ENCODE data around the gene LAMB2. TPM values are rescaled to one million over a fixed set of nuclear protein-coding genes. Genes with fewer than 3 reads are reported as not detected.

LAMB2 gene
- total RNA-seq, 2 experiments from 2014 or later = 0.44 TPM; not detected in 1

DNA sequence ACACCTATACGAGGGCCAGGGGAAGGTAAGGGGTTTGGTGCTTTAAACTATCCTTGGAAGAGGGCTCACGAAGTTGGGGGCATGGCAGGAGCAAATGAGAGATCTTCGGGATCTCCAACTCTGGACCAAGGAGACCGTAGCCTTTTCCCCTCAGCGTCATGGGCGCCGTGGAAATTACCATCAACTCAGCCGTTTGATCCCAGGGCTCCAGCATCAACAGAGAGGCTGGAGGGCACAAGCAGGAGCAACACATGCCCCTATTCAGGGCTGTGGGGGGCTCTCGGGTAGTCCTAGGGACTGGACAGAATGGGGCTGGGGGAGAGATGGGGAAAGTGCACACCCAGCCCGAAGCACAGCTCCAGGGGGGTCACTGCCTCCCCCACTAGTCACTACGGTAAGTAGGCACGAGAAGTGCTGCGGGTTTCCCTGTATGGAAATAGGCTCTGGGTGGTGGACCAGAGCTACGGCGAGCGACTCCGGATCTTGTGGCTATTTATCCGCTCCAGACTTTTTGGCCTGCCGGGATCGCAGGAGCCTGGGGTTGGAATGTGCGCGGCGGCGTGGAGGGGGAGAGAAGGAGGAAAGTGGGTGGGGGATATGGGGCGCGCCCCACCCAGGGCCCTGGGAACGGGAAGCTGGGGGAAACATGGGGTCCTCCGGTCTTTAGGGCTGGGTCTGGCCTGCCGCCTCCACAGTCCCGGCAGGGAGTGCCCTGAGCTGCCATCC, 539 bp upstream of the LAMB2 start:
- intact Hi-C loops (cut with micrococcal nuclease; ENCODE audit: unreplicated experiment) = no loop called here
- Histone ChIP-seq H3K4me3 (ENCODE audit: low read depth, low read length, poor library complexity, severe bottlenecking) (no peak overlapping the region), H3K27ac (ENCODE audit: low read depth, low read length, poor library complexity, severe bottlenecking) (no peak overlapping the region), H3K9me2 (ENCODE audit: insufficient read depth, low read length) (no peaks in the 10 kb centered on the region), H3K4me2 (ENCODE audit: low read length) (no peak overlapping the region), H3K79me2 (ENCODE audit: insufficient read depth, low read depth, low read length) (no peaks in the 10 kb centered on the region), H4K20me1 (ENCODE audit: insufficient read depth, low read length) (no peaks in the 10 kb centered on the region), H3K9me3 (ENCODE audit: low read length) (no peaks in the 10 kb centered on the region), H3K36me3 (ENCODE audit: insufficient read depth, low read length) (no peaks in the 10 kb centered on the region), H3K4me1 (ENCODE audit: insufficient read depth, low read length, poor library complexity, severe bottlenecking) (peaks cover 9% of the 10 kb centered on the region), H2AFZ (ENCODE audit: low read length) (no peak overlapping the region)
- no TSS peak for BruUV-seq (replicated peaks)
- CTCF ChIA-PET (ENCODE audit: unreplicated experiment) = no interaction called here
- POLR2A ChIA-PET = interaction anchor here (0.5 kb wide), 1 partner anchor 1612 kb away, joined by 3 read pairs; no protein-coding TSS in a partner anchor
- DNase-seq (ENCODE audit: low spot score) = no peak
- TF ChIP-seq, protein P1, sequence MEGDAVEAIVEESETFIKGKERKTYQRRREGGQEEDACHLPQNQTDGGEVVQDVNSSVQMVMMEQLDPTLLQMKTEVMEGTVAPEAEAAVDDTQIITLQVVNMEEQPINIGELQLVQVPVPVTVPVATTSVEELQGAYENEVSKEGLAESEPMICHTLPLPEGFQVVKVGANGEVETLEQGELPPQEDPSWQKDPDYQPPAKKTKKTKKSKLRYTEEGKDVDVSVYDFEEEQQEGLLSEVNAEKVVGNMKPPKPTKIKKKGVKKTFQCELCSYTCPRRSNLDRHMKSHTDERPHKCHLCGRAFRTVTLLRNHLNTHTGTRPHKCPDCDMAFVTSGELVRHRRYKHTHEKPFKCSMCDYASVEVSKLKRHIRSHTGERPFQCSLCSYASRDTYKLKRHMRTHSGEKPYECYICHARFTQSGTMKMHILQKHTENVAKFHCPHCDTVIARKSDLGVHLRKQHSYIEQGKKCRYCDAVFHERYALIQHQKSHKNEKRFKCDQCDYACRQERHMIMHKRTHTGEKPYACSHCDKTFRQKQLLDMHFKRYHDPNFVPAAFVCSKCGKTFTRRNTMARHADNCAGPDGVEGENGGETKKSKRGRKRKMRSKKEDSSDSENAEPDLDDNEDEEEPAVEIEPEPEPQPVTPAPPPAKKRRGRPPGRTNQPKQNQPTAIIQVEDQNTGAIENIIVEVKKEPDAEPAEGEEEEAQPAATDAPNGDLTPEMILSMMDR (conservative IDR thresholded peaks at IDR 0.05; ENCODE audit: low read length) = no peak
- no peak for TF ChIP-seq EZH2phosphoT487 (IDR thresholded peaks at IDR 0.05; ENCODE audit: borderline replicate concordance, low read depth, low read length)

DNA sequence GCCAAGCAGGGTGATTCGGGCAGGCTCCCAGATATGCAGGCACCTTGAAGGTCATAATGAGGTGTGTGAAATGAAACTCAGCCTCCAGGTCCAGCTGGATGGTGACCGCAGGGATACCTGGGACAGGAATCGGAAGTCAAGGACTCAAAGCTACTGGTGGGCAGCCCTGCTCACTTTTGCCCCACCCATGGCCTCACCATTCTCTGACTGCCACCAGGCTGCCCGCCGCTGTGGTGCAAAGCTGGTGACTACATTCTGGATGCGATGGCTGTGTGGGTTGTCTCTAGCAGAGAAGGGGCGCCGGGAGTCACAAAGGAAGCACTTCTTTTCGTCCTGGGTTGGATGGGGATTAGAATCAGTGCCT, 795 bp downstream of the LAMB2 start:
- POLR2A ChIA-PET = no interaction called here
- Histone ChIP-seq H4K20me1 (ENCODE audit: insufficient read depth, low read length) (no peaks in the 10 kb centered on the region), H3K79me2 (ENCODE audit: insufficient read depth, low read depth, low read length) (no peaks in the 10 kb centered on the region), H3K9me2 (ENCODE audit: insufficient read depth, low read length) (no peaks in the 10 kb centered on the region), H3K4me3 (ENCODE audit: low read depth, low read length, poor library complexity, severe bottlenecking) (no peak overlapping the region), H3K9me3 (ENCODE audit: low read length) (no peaks in the 10 kb centered on the region), H3K36me3 (ENCODE audit: insufficient read depth, low read length) (no peaks in the 10 kb centered on the region), H3K4me1 (ENCODE audit: insufficient read depth, low read length, poor library complexity, severe bottlenecking) (peaks cover 9% of the 10 kb centered on the region), H2AFZ (ENCODE audit: low read length) (no peak overlapping the region), H3K4me2 (ENCODE audit: low read length) (no peak overlapping the region), H3K27ac (ENCODE audit: low read depth, low read length, poor library complexity, severe bottlenecking) (no peak overlapping the region)
- no peak for DNase-seq (ENCODE audit: low spot score)
- intact Hi-C loops (cut with micrococcal nuclease; ENCODE audit: unreplicated experiment) = no loop called here
- TF ChIP-seq EZH2phosphoT487 (IDR thresholded peaks at IDR 0.05; ENCODE audit: borderline replicate concordance, low read depth, low read length) = no peak
- TF ChIP-seq, protein P1 (conservative IDR thresholded peaks at IDR 0.05; ENCODE audit: low read length) = no peak
- CTCF ChIA-PET (ENCODE audit: unreplicated experiment) = no interaction called here
- no TSS peak for BruUV-seq (replicated peaks)

DNA sequence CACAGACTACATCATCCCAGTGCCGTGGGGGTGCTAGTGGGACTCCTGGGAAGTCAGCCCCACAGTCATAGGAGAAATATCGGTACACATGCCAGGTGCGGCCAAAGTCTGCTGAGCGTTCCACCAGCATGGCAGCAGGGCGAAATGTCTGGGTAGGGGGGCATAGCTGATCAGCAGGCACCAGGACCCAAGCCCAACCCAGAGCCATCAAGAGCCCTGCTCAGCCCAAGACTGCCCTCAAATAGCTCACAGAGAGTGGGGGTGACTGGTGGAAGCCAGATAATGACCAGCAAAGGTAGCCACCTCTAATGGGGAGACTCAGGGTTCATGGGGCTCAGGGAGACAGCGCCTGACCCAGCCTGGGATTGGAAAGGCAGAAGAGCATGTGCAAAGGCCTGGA, 1.3 kb downstream of the LAMB2 start:
- H3K4me2 ChIP-seq (ENCODE audit: low read length) = no peak overlapping the region

More for the DNA sequence above, 1.3 kb downstream of the LAMB2 start:
- H2AFZ ChIP-seq (ENCODE audit: low read length) = no peak overlapping the region
- H3K79me2 ChIP-seq (ENCODE audit: insufficient read depth, low read depth, low read length) = no peaks in the 10 kb centered on the region
- H3K9me3 ChIP-seq (ENCODE audit: low read length) = no peaks in the 10 kb centered on the region
- no TSS peak for BruUV-seq (replicated peaks)
- no peaks in the 10 kb centered on the region for H3K36me3 ChIP-seq (ENCODE audit: insufficient read depth, low read length)
- POLR2A ChIA-PET = no interaction called here
- H4K20me1 ChIP-seq (ENCODE audit: insufficient read depth, low read length) = no peaks in the 10 kb centered on the region
- DNase-seq (ENCODE audit: low spot score) = no peak
- CTCF ChIA-PET (ENCODE audit: unreplicated experiment) = no interaction called here
- peaks cover 9% of the 10 kb centered on the region for H3K4me1 ChIP-seq (ENCODE audit: insufficient read depth, low read length, poor library complexity, severe bottlenecking)
- intact Hi-C loops (cut with micrococcal nuclease; ENCODE audit: unreplicated experiment) = no loop called here
- H3K27ac ChIP-seq (ENCODE audit: low read depth, low read length, poor library complexity, severe bottlenecking) = no peak overlapping the region
- no peak overlapping the region for H3K4me3 ChIP-seq (ENCODE audit: low read depth, low read length, poor library complexity, severe bottlenecking)
- TF ChIP-seq, protein P1 (conservative IDR thresholded peaks at IDR 0.05; ENCODE audit: low read length) = no peak
- no peak for TF ChIP-seq EZH2phosphoT487 (IDR thresholded peaks at IDR 0.05; ENCODE audit: borderline replicate concordance, low read depth, low read length)
- no peaks in the 10 kb centered on the region for H3K9me2 ChIP-seq (ENCODE audit: insufficient read depth, low read length)

Data from OCI-LY7 (cell line).